IMR-90 (cell line): ENCODE data around the gene MBD2.

ENCODE experiments used
- BHLHE40 ChIP-seq: fragments of 150-350 bp; IDR thresholded peaks from 2 replicates; pipeline ENCODE4 v1.6.1; 2016; ENCODE audit warnings: mild to moderate bottlenecking, low read depth, low read length
- CEBPB ChIP-seq: IDR thresholded peaks from 2 replicates; pipeline ENCODE4 v1.6.1; 2012; ENCODE audit warnings: low read depth, low read length, improper control_type of control experiment
- CTCF ChIP-seq: conservative IDR thresholded peaks from 2 replicates; pipeline ENCODE4 v1.5.1; 2012; ENCODE audit warnings: mild to moderate bottlenecking, low read depth, low read length, improper control_type of control experiment
- ELK1 ChIP-seq: fragments of 150-350 bp; IDR thresholded peaks from 2 replicates; pipeline ENCODE4 v1.6.1; 2016; ENCODE audit warnings: low read depth, mild to moderate bottlenecking, low read length, moderate library complexity, borderline replicate concordance
- MAZ ChIP-seq: IDR thresholded peaks from 2 replicates; pipeline ENCODE4 v1.6.1; 2012; ENCODE audit warnings: low read depth, mild to moderate bottlenecking, low read length, improper control_type of control experiment, moderate library complexity, borderline replicate concordance
- MXI1 ChIP-seq: IDR thresholded peaks from 2 replicates; pipeline ENCODE4 v1.6.1; 2012; ENCODE audit warnings: low read depth, mild to moderate bottlenecking, low read length, moderate library complexity, borderline replicate concordance
- POLR2A ChIP-seq: IDR thresholded peaks from 2 replicates; pipeline ENCODE4 v1.6.1; 2012; ENCODE audit warnings: mild to moderate bottlenecking, low read depth, low read length
- RAD21 ChIP-seq: IDR thresholded peaks from 2 replicates; pipeline ENCODE4 v1.6.1; 2012; ENCODE audit warnings: low read length, improper control_type of control experiment
- SMC3 ChIP-seq: fragments of 150-350 bp; IDR thresholded peaks from 2 replicates; pipeline ENCODE4 v1.6.1; 2016; ENCODE audit warnings: low read depth, mild to moderate bottlenecking, antibody characterized with exemption, low read length, moderate library complexity

GRCh38 chr18:54181856-54182602, 42.4 kb downstream of the MBD2 start:
- TF ChIP-seq BHLHE40 (no peak), CTCF (no peak), POLR2A (no peak), ELK1 (no peak), RAD21 (no peak), MAZ (no peak), CEBPB (no peak), SMC3 (no peak), MXI1 (no peak)
